Fibroblast of lung (primary cell): Measurements from ENCODE around the gene CAMTA1.

Source experiments
- EZH2 ChIP-seq: IDR thresholded peaks from 2 replicates; pipeline ENCODE4 v1.5.1; 2012; ENCODE audit warnings: low read length, control low read depth, mild to moderate bottlenecking; ENCODE audit errors: missing control alignments
- TF ChIP-seq, protein P1 (sequence below), 2 donors: IDR thresholded peaks in 1 of 2; conservative IDR thresholded peaks in 1 of 2; 1 replicate in 1 of 2; 2 replicates in 1 of 2; pipeline ENCODE4 v1.5.1; 2011 to 2012; ENCODE audit warnings: low read length in 2 of 2, control low read depth in 1 of 2, inconsistent platforms in 1 of 2, low read depth in 1 of 2, mild to moderate bottlenecking in 1 of 2

DNA sequence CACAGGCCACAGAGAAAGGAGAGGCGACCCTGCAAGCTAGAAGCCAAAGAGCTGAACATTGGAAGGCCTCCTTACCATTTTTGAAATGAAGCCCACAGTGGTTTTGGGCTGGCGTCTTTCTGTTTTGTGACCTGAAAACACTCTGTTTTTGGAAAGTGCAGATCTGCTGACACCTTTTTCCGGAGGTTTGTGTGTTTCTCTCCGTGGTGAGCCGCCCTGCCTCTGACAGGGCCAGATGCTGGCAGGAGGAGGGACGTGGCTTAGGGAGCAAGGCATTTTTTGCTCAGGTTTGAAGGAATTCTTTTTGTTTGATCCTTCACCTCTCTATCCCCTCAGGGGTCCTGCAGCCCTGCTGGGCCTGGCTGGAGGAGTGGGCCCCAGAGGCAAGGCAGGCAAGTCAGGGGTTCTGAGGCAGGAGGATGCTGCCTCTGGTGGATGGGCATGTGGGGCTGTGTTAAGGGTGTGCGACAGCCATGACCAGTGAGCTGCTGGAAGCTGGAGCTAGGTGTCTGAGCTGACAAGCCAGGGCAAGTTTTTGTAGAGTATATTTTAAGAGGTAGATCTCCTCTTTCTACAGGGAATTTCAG is 133.8 kb downstream of the CAMTA1 start:
- TF ChIP-seq EZH2, result no peak
- TF ChIP-seq, protein P1, sequence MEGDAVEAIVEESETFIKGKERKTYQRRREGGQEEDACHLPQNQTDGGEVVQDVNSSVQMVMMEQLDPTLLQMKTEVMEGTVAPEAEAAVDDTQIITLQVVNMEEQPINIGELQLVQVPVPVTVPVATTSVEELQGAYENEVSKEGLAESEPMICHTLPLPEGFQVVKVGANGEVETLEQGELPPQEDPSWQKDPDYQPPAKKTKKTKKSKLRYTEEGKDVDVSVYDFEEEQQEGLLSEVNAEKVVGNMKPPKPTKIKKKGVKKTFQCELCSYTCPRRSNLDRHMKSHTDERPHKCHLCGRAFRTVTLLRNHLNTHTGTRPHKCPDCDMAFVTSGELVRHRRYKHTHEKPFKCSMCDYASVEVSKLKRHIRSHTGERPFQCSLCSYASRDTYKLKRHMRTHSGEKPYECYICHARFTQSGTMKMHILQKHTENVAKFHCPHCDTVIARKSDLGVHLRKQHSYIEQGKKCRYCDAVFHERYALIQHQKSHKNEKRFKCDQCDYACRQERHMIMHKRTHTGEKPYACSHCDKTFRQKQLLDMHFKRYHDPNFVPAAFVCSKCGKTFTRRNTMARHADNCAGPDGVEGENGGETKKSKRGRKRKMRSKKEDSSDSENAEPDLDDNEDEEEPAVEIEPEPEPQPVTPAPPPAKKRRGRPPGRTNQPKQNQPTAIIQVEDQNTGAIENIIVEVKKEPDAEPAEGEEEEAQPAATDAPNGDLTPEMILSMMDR (conservative IDR thresholded peaks at IDR 0.05 in 1 of 2, IDR thresholded peaks at IDR 0.05 in 1 of 2; ENCODE audit: low read depth in 1 of 2, low read length in 2 of 2), result no peak
